HepG2 (cell line): ENCODE measurements around the gene ERC1. TPM values are rescaled to one million over a fixed set of nuclear protein-coding genes. Genes with fewer than 3 reads are reported as not detected.
A peak's percentile ranks its signal among the peaks of the same experiment; 100 is the strongest.

Experiments used
- CHD2 ChIP-seq: IDR thresholded peaks from 2 replicates; pipeline ENCODE4 v1.6.1; 2011; ENCODE audit warnings: low read depth, low read length, improper control_type of control experiment
- FOXP1 ChIP-seq, 2 experiments: fragments of 450-650 bp in 1 of 2; IDR thresholded peaks; 2 replicates each; pipeline ENCODE4 v1.6.1; 2017 to 2018; ENCODE audit warnings: antibody characterized with exemption in 1 of 2
- HNRNPK ChIP-seq: fragments of 200-400 bp; formaldehyde crosslinking; IDR thresholded peaks from 2 replicates; pipeline ENCODE4 v1.6.1; 2018; ENCODE audit warnings: low read length, low read depth, moderate library complexity, mild to moderate bottlenecking; ENCODE audit not compliant: poor library complexity, severe bottlenecking
- HNRNPLL ChIP-seq: fragments of 200-400 bp; formaldehyde crosslinking; IDR thresholded peaks from 2 replicates; pipeline ENCODE4 v1.6.1; 2017; ENCODE audit warnings: mild to moderate bottlenecking, low read depth, low read length; ENCODE audit not compliant: poor library complexity, severe bottlenecking
- NR0B2 ChIP-seq: sonication (generic); formaldehyde crosslinking; IDR thresholded peaks from 2 replicates; pipeline ENCODE4 v1.4.0; 2020; ENCODE audit warnings: mild to moderate bottlenecking, missing genetic modification reagents
- RAD21 ChIP-seq: fragments of 450-650 bp; formaldehyde crosslinking; IDR thresholded peaks from 2 replicates; pipeline ENCODE4 v1.5.0; 2020; ENCODE audit warnings: mild to moderate bottlenecking
- REL ChIP-seq: sonication (generic); formaldehyde crosslinking; conservative IDR thresholded peaks from 2 replicates; pipeline ENCODE4 v1.8.0; 2022; ENCODE audit warnings: mild to moderate bottlenecking, missing genetic modification reagents, moderate library complexity
- SKI ChIP-seq: fragments of 450-650 bp; IDR thresholded peaks from one replicate; pipeline ENCODE4 v1.6.1; 2018; ENCODE audit warnings: mild to moderate bottlenecking; ENCODE audit not compliant: partially characterized antibody
- SOX13 ChIP-seq, 3 experiments: fragments of 450-650 bp in 1 of 3; sonication (generic) in 1 of 3; formaldehyde crosslinking in 1 of 3; IDR thresholded peaks in 2 of 3; conservative IDR thresholded peaks in 1 of 3; 2 replicates each; pipeline versions ENCODE4 v1.5.0 to v1.6.1; 2016 to 2020; ENCODE audit warnings: antibody characterized with exemption in 1 of 3, mild to moderate bottlenecking in 1 of 3, missing compliant biosample characterization in 1 of 3, missing genetic modification reagents in 1 of 3, moderate library complexity in 1 of 3
- ZBTB46 ChIP-seq: sonication (generic); formaldehyde crosslinking; IDR thresholded peaks from 2 replicates; pipeline ENCODE4 v1.4.0; 2020; ENCODE audit warnings: mild to moderate bottlenecking, missing genetic modification reagents, borderline replicate concordance
- ZBTB7A ChIP-seq: sonication (generic); formaldehyde crosslinking; IDR thresholded peaks from 2 replicates; pipeline ENCODE4 v1.8.0; 2022; ENCODE audit warnings: mild to moderate bottlenecking, missing genetic modification reagents
- ZNF180 ChIP-seq: sonication (generic); formaldehyde crosslinking; IDR thresholded peaks from 2 replicates; pipeline ENCODE4 v1.4.0; 2020; ENCODE audit warnings: low read depth, missing genetic modification reagents, borderline replicate concordance
- ZNF224 ChIP-seq: sonication (generic); formaldehyde crosslinking; IDR thresholded peaks from 2 replicates; pipeline ENCODE4 v1.5.0; 2020; ENCODE audit warnings: mild to moderate bottlenecking, missing genetic modification reagents
- ZNF329 ChIP-seq: sonication (generic); formaldehyde crosslinking; IDR thresholded peaks from 2 replicates; pipeline ENCODE4 v1.9.0; 2021; ENCODE audit warnings: low read depth, mild to moderate bottlenecking, missing genetic modification reagents
- ZNF414 ChIP-seq: sonication (generic); formaldehyde crosslinking; IDR thresholded peaks from 2 replicates; pipeline ENCODE4 v1.5.0; 2020; ENCODE audit warnings: missing genetic modification reagents
- ZNF556 ChIP-seq: sonication (generic); formaldehyde crosslinking; IDR thresholded peaks from 2 replicates; pipeline ENCODE4 v1.4.0; 2020; ENCODE audit warnings: mild to moderate bottlenecking, missing genetic modification reagents, borderline replicate concordance
- ZNF577 ChIP-seq: sonication (generic); formaldehyde crosslinking; IDR thresholded peaks from 2 replicates; pipeline ENCODE4 v1.4.0; 2020; ENCODE audit warnings: mild to moderate bottlenecking, low read depth, missing genetic modification reagents, borderline replicate concordance
- ZNF703 ChIP-seq: sonication (generic); formaldehyde crosslinking; IDR thresholded peaks from 2 replicates; pipeline ENCODE4 v1.5.1; 2020; ENCODE audit warnings: missing genetic modification reagents, mild to moderate bottlenecking, moderate library complexity, borderline replicate concordance
- ZNF747 ChIP-seq: sonication (generic); formaldehyde crosslinking; IDR thresholded peaks from 2 replicates; pipeline ENCODE4 v1.8.1; 2023; ENCODE audit warnings: missing genetic modification reagents, mild to moderate bottlenecking, borderline replicate concordance
- ZNF788 ChIP-seq: sonication (generic); formaldehyde crosslinking; IDR thresholded peaks from 2 replicates; pipeline ENCODE4 v1.5.0; 2020; ENCODE audit warnings: mild to moderate bottlenecking, missing genetic modification reagents, borderline replicate concordance
- polyA plus RNA-seq, 8 experiments: library from polyadenylated mRNA; depleted of rRNA in 3 of 8; stranded (reverse) in 7 of 8; unstranded in 1 of 8; fragments of >200 nt; fragmentation: Illumina TruSeq in 4 of 8; extraction: Trizol in 4 of 8; gene quantifications; 2 replicates each; pipeline versions ENCODE4 v1.2.1 to v1.2.3, GENCODE V29; 2011 to 2016; ENCODE audit warnings: low read depth in 4 of 8, missing spikeins in 1 of 8, mixed read lengths in 1 of 8; ENCODE audit not compliant: insufficient read depth in 1 of 8
- total RNA-seq, 5 experiments: library from RNA; depleted of rRNA; stranded (reverse); fragments of >200 nt; fragmentation: Illumina TruSeq; extraction: Trizol; gene quantifications; 2 replicates each; pipeline ENCODE4 v1.2.3, GENCODE V29; 2016; ENCODE audit warnings: low read depth in 1 of 5
- TF ChIP-seq, protein P1 (sequence below): sonication (generic); formaldehyde crosslinking; IDR thresholded peaks from 2 replicates; pipeline ENCODE4 v1.8.0; 2022; ENCODE audit warnings: missing genetic modification reagents, mild to moderate bottlenecking, inconsistent platforms, borderline replicate concordance
- TF ChIP-seq, protein P2 (sequence below): IDR thresholded peaks from 2 replicates; pipeline ENCODE4 v1.6.1; 2016; ENCODE audit warnings: mild to moderate bottlenecking, missing biosample characterization, missing genetic modification reagents

The ERC1 gene
- total and polyA plus RNA-seq, 2 of the 13 experiments (the other 11 are each of a cell fraction or from before 2014, with no cell fraction given) = 6.1 to 12.4 TPM

- TF ChIP-seq ZNF224 (CRISPR knock-in tag) (no peak), CHD2 (0 out of 2 replicates have a peak, but pooled peaks have one; percentile 33), NR0B2 (CRISPR knock-in tag) (no peak), RAD21 (no peak; the same call in 1 of the 2 replicates), HNRNPK (peak; percentile 64), ZBTB7A (CRISPR knock-in tag) (peak; percentile 66; the same call in 1 of the 2 replicates), SKI (peak; percentile 5), ZNF703 (CRISPR knock-in tag) (no peak), ZNF747 (no peak), ZNF577 (CRISPR knock-in tag) (no peak), SOX13 (IDR thresholded peaks at IDR 0.05) (no peak), SOX13 (CRISPR knock-in tag; conservative IDR thresholded peaks at IDR 0.05 in 1 of 2, IDR thresholded peaks at IDR 0.05 in 1 of 2) (no peak), ZNF556 (CRISPR knock-in tag) (no peak), ZNF329 (CRISPR knock-in tag) (no peak), FOXP1 (IDR thresholded peaks at IDR 0.05) (no peak), FOXP1 (CRISPR knock-in tag; IDR thresholded peaks at IDR 0.05) (no peak), ZNF788 (CRISPR knock-in tag) (peak; percentile 13; the same call in 1 of the 2 replicates), HNRNPLL (peak; percentile 13), ZBTB46 (CRISPR knock-in tag) (no peak), REL (CRISPR knock-in tag) (0 out of 2 replicates have a peak, but pooled peaks have one; percentile 9), ZNF180 (CRISPR knock-in tag) (no peak), ZNF414 (CRISPR knock-in tag) (peak; percentile 24; the same call in 1 of the 2 replicates)
- TF ChIP-seq, protein P1, sequence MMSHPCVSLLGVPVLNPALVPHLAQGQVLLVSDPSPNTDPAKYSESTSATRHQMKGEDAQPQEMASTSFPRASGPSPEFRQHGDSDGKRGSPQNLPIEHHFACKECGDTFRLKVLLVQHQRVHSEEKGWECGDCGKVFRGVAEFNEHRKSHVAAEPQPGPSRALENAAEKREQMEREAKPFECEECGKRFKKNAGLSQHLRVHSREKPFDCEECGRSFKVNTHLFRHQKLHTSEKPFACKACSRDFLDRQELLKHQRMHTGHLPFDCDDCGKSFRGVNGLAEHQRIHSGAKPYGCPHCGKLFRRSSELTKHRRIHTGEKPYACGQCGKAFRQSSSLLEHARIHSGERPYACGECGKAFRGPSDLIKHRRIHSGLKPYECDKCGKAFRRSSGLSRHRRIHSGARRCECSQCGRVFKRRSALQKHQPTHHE (CRISPR knock-in tag) = no peak
- TF ChIP-seq, protein P2, sequence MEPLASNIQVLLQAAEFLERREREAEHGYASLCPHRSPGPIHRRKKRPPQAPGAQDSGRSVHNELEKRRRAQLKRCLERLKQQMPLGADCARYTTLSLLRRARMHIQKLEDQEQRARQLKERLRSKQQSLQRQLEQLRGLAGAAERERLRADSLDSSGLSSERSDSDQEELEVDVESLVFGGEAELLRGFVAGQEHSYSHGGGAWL (CRISPR knock-in tag) = 0 out of 2 replicates have a peak, but pooled peaks have one; percentile 12
Observed at GRCh38 chr12:991350-992333, 619 bp downstream of the ERC1 start (continued).
